ENCODE results near the gene C16orf92.

- TF ChIP-seq, protein P1, sequence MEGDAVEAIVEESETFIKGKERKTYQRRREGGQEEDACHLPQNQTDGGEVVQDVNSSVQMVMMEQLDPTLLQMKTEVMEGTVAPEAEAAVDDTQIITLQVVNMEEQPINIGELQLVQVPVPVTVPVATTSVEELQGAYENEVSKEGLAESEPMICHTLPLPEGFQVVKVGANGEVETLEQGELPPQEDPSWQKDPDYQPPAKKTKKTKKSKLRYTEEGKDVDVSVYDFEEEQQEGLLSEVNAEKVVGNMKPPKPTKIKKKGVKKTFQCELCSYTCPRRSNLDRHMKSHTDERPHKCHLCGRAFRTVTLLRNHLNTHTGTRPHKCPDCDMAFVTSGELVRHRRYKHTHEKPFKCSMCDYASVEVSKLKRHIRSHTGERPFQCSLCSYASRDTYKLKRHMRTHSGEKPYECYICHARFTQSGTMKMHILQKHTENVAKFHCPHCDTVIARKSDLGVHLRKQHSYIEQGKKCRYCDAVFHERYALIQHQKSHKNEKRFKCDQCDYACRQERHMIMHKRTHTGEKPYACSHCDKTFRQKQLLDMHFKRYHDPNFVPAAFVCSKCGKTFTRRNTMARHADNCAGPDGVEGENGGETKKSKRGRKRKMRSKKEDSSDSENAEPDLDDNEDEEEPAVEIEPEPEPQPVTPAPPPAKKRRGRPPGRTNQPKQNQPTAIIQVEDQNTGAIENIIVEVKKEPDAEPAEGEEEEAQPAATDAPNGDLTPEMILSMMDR (conservative IDR thresholded peaks at IDR 0.05): no peak
- TF ChIP-seq EZH2 (IDR thresholded peaks at IDR 0.05; ENCODE audit: low read depth): no peak
Observed at GRCh38 chr16:29989111-29989858, 33.7 kb upstream of the C16orf92 start.
